ENCODE data around the gene C12orf75.

DNA sequence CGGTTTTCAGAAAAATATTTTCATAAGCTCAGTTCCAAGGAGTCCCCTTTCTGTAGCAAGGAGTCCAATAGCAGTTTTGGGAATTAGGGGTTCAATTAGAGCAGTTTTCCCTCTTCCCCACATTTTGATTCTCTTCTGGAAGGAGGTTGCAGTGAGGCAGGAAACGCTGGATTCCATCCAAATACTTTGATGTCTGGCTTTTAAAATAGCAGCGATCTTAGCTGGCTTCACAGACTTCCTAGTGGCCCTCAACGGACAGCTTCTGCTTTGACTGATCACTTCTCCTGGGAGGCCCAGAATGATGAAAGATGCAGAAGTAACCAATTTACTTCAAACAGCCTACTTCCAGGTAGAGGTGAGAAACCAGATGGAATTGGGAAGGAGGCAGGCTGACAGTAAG lies 63.1 kb downstream of the C12orf75 start:
- TF ChIP-seq POLR2A (IDR thresholded peaks at IDR 0.05): no peak
- TF ChIP-seq, protein P1, sequence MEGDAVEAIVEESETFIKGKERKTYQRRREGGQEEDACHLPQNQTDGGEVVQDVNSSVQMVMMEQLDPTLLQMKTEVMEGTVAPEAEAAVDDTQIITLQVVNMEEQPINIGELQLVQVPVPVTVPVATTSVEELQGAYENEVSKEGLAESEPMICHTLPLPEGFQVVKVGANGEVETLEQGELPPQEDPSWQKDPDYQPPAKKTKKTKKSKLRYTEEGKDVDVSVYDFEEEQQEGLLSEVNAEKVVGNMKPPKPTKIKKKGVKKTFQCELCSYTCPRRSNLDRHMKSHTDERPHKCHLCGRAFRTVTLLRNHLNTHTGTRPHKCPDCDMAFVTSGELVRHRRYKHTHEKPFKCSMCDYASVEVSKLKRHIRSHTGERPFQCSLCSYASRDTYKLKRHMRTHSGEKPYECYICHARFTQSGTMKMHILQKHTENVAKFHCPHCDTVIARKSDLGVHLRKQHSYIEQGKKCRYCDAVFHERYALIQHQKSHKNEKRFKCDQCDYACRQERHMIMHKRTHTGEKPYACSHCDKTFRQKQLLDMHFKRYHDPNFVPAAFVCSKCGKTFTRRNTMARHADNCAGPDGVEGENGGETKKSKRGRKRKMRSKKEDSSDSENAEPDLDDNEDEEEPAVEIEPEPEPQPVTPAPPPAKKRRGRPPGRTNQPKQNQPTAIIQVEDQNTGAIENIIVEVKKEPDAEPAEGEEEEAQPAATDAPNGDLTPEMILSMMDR (IDR thresholded peaks at IDR 0.05 in 8 of 11, conservative IDR thresholded peaks at IDR 0.05 in 3 of 11): no peak
